ENCODE results near the gene CEP97.

Gene CEP97

DNA sequence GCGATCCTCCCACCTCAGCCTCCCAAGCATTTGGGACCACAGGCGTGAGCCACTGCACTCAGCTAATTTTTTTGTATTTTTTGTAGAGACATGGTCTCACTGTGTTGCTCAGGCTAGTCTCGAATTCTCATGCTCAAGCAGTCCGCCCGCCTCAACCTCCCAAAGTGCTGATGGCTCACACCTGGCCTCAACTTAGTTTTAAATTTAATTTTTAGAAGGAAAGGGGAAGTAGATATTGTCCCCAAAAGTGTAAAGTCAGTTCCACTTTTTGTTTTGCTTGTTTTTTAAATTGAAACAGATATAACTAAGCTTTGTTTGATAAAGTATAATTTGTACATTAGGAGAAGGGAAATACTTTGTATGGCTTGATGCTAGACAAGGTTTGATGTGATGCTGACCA, 93.6 kb downstream of the CEP97 start:
- no peak for DNase-seq

- DNase-seq, result no peak
Observed at GRCh38 chr3:101819649-101820206, 95.3 kb downstream of the CEP97 start.

All from NCI-H187 (cell line).